GM19463 (cell line): ENCODE measurements around the gene EID2B.

Experiments used
- ATAC-seq: cut with Tn5 transposase; IDR thresholded peaks from one replicate; pipeline ENCODE4 v1.9.1; 2021; ENCODE audit warnings: mild to moderate bottlenecking, moderate library complexity; ENCODE audit not compliant: unreplicated experiment

EID2B gene

GRCh38 chr19:39500543-39500942, 32.1 kb downstream of the EID2B start:
- no peak for ATAC-seq

GRCh38 chr19:39499932-39500331, 32.7 kb downstream of the EID2B start:
- ATAC-seq = no peak

- ATAC-seq = no peak
Measured at GRCh38 chr19:39498798-39499642, 33.6 kb downstream of the EID2B start, which contains the start of gene DLL3. TSS of gene DLL3 (plus strand) at chr19:39498947. CDS start at chr19:39498975, 28 bp downstream.

- ATAC-seq = no peak
Measured at GRCh38 chr19:39497996-39498797, 34.5 kb downstream of the EID2B start.

GRCh38 chr19:39497701-39497995, 35.0 kb downstream of the EID2B start:
- no peak for ATAC-seq

- ATAC-seq = no peak
Measured at GRCh38 chr19:39496063-39496462, 36.6 kb downstream of the EID2B start.

- no peak for ATAC-seq
Measured at GRCh38 chr19:39494661-39495060, 38.0 kb downstream of the EID2B start.

GRCh38 chr19:39492788-39493187, 39.9 kb downstream of the EID2B start:
- ATAC-seq = no peak

GRCh38 chr19:39492225-39492624, 40.4 kb downstream of the EID2B start:
- ATAC-seq = no peak

GRCh38 chr19:39489756-39490155, 42.9 kb downstream of the EID2B start:
- no peak for ATAC-seq

GRCh38 chr19:39483141-39483540, 49.5 kb downstream of the EID2B start:
- ATAC-seq = no peak

GRCh38 chr19:39481676-39482075, 51.0 kb downstream of the EID2B start:
- ATAC-seq = no peak

- no peak for ATAC-seq
Measured at GRCh38 chr19:39481229-39481545, 51.5 kb downstream of the EID2B start.
